Activated CD4-positive, alpha-beta memory T cell treated with anti-CD3 and anti-CD28 coated beads for 36 hours (primary cell): ENCODE results near the gene TSSK2. TPM values are rescaled to one million over a fixed set of nuclear protein-coding genes. Genes with fewer than 3 reads are reported as not detected.

Experiments used
- CTCF ChIA-PET: fragments of 350-600 bp; sonication (Branson Sonifier 250); formaldehyde crosslinking; loops from one replicate; lab custom pipeline; 2021; ENCODE audit warnings: antibody characterized with exemption, inconsistent platforms; lab: Charles Lee
- POLR2A ChIA-PET: fragments of 350-600 bp; sonication (Branson Sonifier 250); formaldehyde crosslinking; loops from one replicate; lab custom pipeline; 2021; ENCODE audit warnings: antibody characterized with exemption; lab: Charles Lee
- DNase-seq: peaks from one replicate; pipeline ENCODE4 v3.0.0-alpha.2; 2020
- H3K27ac Mint-ChIP-seq: one replicate; pipeline ENCODE4 v1.8.0; 2021; ENCODE audit warnings: mixed read lengths
- H3K27me3 Mint-ChIP-seq: one replicate; pipeline ENCODE4 v1.8.0; 2021; ENCODE audit warnings: mixed read lengths
- H3K36me3 Mint-ChIP-seq: one replicate; pipeline ENCODE4 v1.8.0; 2021; ENCODE audit warnings: mixed read lengths
- H3K4me1 Mint-ChIP-seq: one replicate; pipeline ENCODE4 v1.8.0; 2021; ENCODE audit warnings: low read depth, mixed read lengths
- H3K4me3 Mint-ChIP-seq: one replicate; pipeline ENCODE4 v1.8.0; 2021; ENCODE audit warnings: mild to moderate bottlenecking, mixed read lengths
- H3K9me3 Mint-ChIP-seq: one replicate; pipeline ENCODE4 v1.8.0; 2021; ENCODE audit warnings: mixed read lengths
- intact Hi-C: fragments of 100-400 bp; cut with micrococcal nuclease; formaldehyde crosslinking; loops from one replicate; pipeline ENCODE4 v1.15.1; 2023
- total RNA-seq, 2 experiments: library from RNA; stranded (reverse); gene quantifications; one replicate each; pipeline ENCODE4 v1.2.3, GENCODE V29; 2021

The TSSK2 gene
- total RNA-seq, 2 experiments from 2014 or later: not detected

GRCh38 chr22:19181786-19182471 lies 50.8 kb downstream of the TSSK2 start:
- Mint-ChIP-seq H3K4me3 (peak overlapping the region; percentile 1), H3K4me1 (peaks cover 23% of the 10 kb centered on the region), H3K9me3 (no peaks in the 10 kb centered on the region), H3K36me3 (no peaks in the 10 kb centered on the region), H3K27ac (peak overlapping the region; percentile 32), H3K27me3 (no peaks in the 10 kb centered on the region)
- ChIA-PET CTCF (no interaction called here), POLR2A (no interaction called here)
- DNase-seq: peak; percentile 67
- intact Hi-C loops: no loop called here

Other genes with a start within 250 kb of the TSSK2 start
- under 1 TPM; 0.80 to 0.95 TPM for gene DGCR6, start 225.0 kb upstream of the TSSK2 start, total RNA-seq
- under 1 TPM in 1 of 2 experiments, not detected in 1; 0.56 TPM for gene PRODH, start 195.0 kb upstream of the TSSK2 start, total RNA-seq
- 10 to 100 TPM; 17.4 to 17.6 TPM for gene DGCR2, start 8.9 kb upstream of the TSSK2 start, total RNA-seq
- gene ESS2, start 13.3 kb downstream of the TSSK2 start, total RNA-seq: 10 to 100 TPM; 13.7 to 15.5 TPM
- not detected for gene GSC2, start 19.0 kb downstream of the TSSK2 start, total RNA-seq
- gene SLC25A1, start 47.4 kb downstream of the TSSK2 start, total RNA-seq: 10 to 100 TPM; 62.9 to 67.4 TPM
- 1 to 10 TPM; 1.1 to 1.6 TPM for gene CLTCL1, start 160.4 kb downstream of the TSSK2 start, total RNA-seq